ENCODE measurements around the gene SOS1. TPM values are rescaled to one million over a fixed set of nuclear protein-coding genes. Genes with fewer than 3 reads are reported as not detected.

Gene SOS1
- total RNA-seq, 1 experiment from 2014 or later, result 28.4 TPM

GRCh38 chr2:38945372-38945771 lies 175.5 kb downstream of the SOS1 start:
- DNase-seq (ENCODE audit: low spot score), result no peak
- ChIA-PET POLR2A (no interaction called here), CTCF (interaction anchor here (4.1 kb wide), 1 partner anchor 283 kb away, joined by 121 read pairs; no protein-coding TSS in a partner anchor)
- no peak for ATAC-seq
- Mint-ChIP-seq H3K9me3 (no peaks in the 10 kb centered on the region), H3K27me3 (ENCODE audit: low read depth) (peaks cover 2% of the 10 kb centered on the region; the same call in 1 of the 2 replicates), H3K4me1 (peaks cover 31% of the 10 kb centered on the region), H3K27ac (no peak overlapping the region; the same call in 1 of the 2 replicates), H3K36me3 (no peaks in the 10 kb centered on the region), H3K4me3 (no peak overlapping the region)
- no peak for TF ChIP-seq ATF6 (CRISPR knock-in tag; IDR thresholded peaks at IDR 0.05)
- no peak for TF ChIP-seq ATF2 (CRISPR knock-in tag; IDR thresholded peaks at IDR 0.05; ENCODE audit: borderline replicate concordance, low read depth)
- TF ChIP-seq OVOL2 (CRISPR knock-in tag; IDR thresholded peaks at IDR 0.05; ENCODE audit: borderline replicate concordance), result no peak

- no peak for TF ChIP-seq FOXP4 (CRISPR knock-in tag; IDR thresholded peaks at IDR 0.05)
- ATAC-seq, result peak; percentile 35
- Mint-ChIP-seq H3K9me3 (no peaks in the 10 kb centered on the region), H3K36me3 (no peaks in the 10 kb centered on the region), H3K27me3 (ENCODE audit: low read depth) (peaks cover 2% of the 10 kb centered on the region; the same call in 1 of the 2 replicates), H3K4me3 (no peak overlapping the region), H3K27ac (peak overlapping the region; percentile 58; the same call in 1 of the 2 replicates), H3K4me1 (peaks cover 31% of the 10 kb centered on the region)
- no peak for DNase-seq (ENCODE audit: low spot score)
- CTCF ChIA-PET, result no interaction called here
- POLR2A ChIA-PET, result no interaction called here
Observed at GRCh38 chr2:38943784-38944183, 177.1 kb downstream of the SOS1 start.

- no peak overlapping the region for H3K4me3 Mint-ChIP-seq
- POLR2A ChIA-PET, result no interaction called here
- DNase-seq (ENCODE audit: low spot score) (no peak), ATAC-seq (no peak)
- H3K36me3 Mint-ChIP-seq, result no peaks in the 10 kb centered on the region
- H3K9me3 Mint-ChIP-seq, result no peaks in the 10 kb centered on the region
- CTCF ChIA-PET, result no interaction called here
- H3K4me1 Mint-ChIP-seq, result peaks cover 21% of the 10 kb centered on the region
- no peak overlapping the region for H3K27ac Mint-ChIP-seq
- H3K27me3 Mint-ChIP-seq (ENCODE audit: low read depth), result peaks cover 2% of the 10 kb centered on the region; the same call in 1 of the 2 replicates
- no peak for TF ChIP-seq GTF2I (CRISPR knock-in tag; conservative IDR thresholded peaks at IDR 0.05)
- TF ChIP-seq ATF6 (CRISPR knock-in tag; IDR thresholded peaks at IDR 0.05), result no peak
- TF ChIP-seq USF2 (CRISPR knock-in tag; IDR thresholded peaks at IDR 0.05), result no peak
- no peak for TF ChIP-seq SOX15 (CRISPR knock-in tag; IDR thresholded peaks at IDR 0.05)
- no peak for TF ChIP-seq PREB (CRISPR knock-in tag; IDR thresholded peaks at IDR 0.05; ENCODE audit: borderline replicate concordance)
- no peak for TF ChIP-seq ATF1 (CRISPR knock-in tag; IDR thresholded peaks at IDR 0.05)
- no peak for TF ChIP-seq ZNF425 (CRISPR knock-in tag; conservative IDR thresholded peaks at IDR 0.05)
- no peak for TF ChIP-seq NR3C1 (CRISPR knock-in tag; conservative IDR thresholded peaks at IDR 0.05; ENCODE audit: low read depth)
- TF ChIP-seq SMAD3 (CRISPR knock-in tag; IDR thresholded peaks at IDR 0.05; ENCODE audit: borderline replicate concordance), result no peak
- no peak for TF ChIP-seq FOXP4 (CRISPR knock-in tag; IDR thresholded peaks at IDR 0.05)
- TF ChIP-seq ZNF263 (CRISPR knock-in tag; IDR thresholded peaks at IDR 0.05; ENCODE audit: low read depth), result no peak
Observed at GRCh38 chr2:38940746-38941145, 180.1 kb downstream of the SOS1 start.

Data from WTC11 (cell line).